ENCODE data around the gene CLDN14. TPM values are rescaled to one million over a fixed set of nuclear protein-coding genes. Genes with fewer than 3 reads are reported as not detected.

CLDN14 gene
- total RNA-seq, 1 experiment from 2014 or later: 8.9 TPM

DNA sequence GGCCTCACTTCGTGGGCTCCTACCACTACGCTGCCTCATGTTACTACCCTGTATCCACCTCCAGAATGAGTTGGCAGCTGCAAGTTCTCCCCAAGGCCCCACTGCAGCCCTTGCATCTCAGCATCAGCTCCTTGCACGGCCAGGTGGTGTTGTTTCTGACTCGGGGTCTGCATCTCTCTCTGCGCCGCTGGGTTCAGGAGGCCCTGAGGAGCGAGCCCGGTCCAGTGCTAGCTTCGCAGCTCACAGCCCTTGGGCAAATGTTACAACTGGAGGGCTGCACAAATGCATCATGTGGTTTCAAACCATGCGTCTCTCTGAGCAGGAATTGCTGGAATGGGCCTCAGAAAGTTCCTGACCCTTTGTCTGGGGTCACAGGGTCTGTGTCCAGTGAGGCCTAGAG is 3.2 kb upstream of the CLDN14 start:
- ChIA-PET POLR2A (ENCODE audit: unreplicated experiment) (no interaction called here), CTCF (no interaction called here)

DNA sequence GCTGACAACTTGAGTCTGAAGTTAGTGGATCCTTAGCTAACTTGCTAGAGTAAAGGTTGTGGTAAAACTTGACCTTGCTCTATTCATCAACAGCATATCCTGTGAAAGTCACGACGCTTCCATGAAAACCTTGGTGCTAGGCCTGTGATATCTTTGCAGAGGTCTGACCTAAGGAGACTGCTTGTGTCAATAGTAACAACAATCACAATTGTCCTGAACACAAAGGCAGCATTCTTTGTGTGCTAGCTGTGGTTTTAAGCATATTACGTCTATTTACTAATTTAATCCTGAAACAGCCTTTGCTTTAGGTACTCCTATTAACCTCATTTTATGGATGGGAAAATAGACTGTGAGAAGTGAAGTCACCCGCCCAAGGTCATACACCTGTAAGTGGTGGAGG is 2.8 kb upstream of the CLDN14 start:
- peaks cover 4% of the 10 kb centered on the region for H3F3A ChIP-seq (ENCODE audit: low read length, unreplicated experiment)
- no TSS peak for BruUV-seq (replicated peaks)
- peaks cover 24% of the 10 kb centered on the region for H3K4me1 ChIP-seq (ENCODE audit: insufficient read depth, low read length)
- no peaks in the 10 kb centered on the region for H3K36me3 ChIP-seq (ENCODE audit: low read depth, low read length)
- no peak overlapping the region for H3K9ac ChIP-seq (ENCODE audit: low read length)
- DNase-seq (no peak), ATAC-seq (no peak)
- H3K27me3 ChIP-seq (ENCODE audit: low read length): no peaks in the 10 kb centered on the region
- TF ChIP-seq EZH2phosphoT487 (IDR thresholded peaks at IDR 0.05; ENCODE audit: borderline replicate concordance, low read length) (no peak), EZH2 (IDR thresholded peaks at IDR 0.05; ENCODE audit: low read length, unreplicated experiment) (no peak)
- TF ChIP-seq, protein P1, sequence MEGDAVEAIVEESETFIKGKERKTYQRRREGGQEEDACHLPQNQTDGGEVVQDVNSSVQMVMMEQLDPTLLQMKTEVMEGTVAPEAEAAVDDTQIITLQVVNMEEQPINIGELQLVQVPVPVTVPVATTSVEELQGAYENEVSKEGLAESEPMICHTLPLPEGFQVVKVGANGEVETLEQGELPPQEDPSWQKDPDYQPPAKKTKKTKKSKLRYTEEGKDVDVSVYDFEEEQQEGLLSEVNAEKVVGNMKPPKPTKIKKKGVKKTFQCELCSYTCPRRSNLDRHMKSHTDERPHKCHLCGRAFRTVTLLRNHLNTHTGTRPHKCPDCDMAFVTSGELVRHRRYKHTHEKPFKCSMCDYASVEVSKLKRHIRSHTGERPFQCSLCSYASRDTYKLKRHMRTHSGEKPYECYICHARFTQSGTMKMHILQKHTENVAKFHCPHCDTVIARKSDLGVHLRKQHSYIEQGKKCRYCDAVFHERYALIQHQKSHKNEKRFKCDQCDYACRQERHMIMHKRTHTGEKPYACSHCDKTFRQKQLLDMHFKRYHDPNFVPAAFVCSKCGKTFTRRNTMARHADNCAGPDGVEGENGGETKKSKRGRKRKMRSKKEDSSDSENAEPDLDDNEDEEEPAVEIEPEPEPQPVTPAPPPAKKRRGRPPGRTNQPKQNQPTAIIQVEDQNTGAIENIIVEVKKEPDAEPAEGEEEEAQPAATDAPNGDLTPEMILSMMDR (conservative IDR thresholded peaks at IDR 0.05; ENCODE audit: low read depth, low read length): no peak
- H3K27ac ChIP-seq (ENCODE audit: low read length): no peak overlapping the region
- ChIA-PET POLR2A (ENCODE audit: unreplicated experiment) (no interaction called here), CTCF (no interaction called here)
- no peaks in the 10 kb centered on the region for H3K9me2 ChIP-seq (replicated peaks; ENCODE audit: low read length)
- no peak overlapping the region for H2AFZ ChIP-seq (ENCODE audit: low read length)
- H3K4me2 ChIP-seq (ENCODE audit: low read length): no peak overlapping the region
- H3K79me2 ChIP-seq (ENCODE audit: low read length): peaks cover 9% of the 10 kb centered on the region
- intact Hi-C loops (cut with micrococcal nuclease): no loop called here
- H3K9me3 ChIP-seq (ENCODE audit: low read length): no peaks in the 10 kb centered on the region
- H3K4me3 ChIP-seq (ENCODE audit: low read length): no peak overlapping the region
- H4K20me1 ChIP-seq (ENCODE audit: low read length): no peaks in the 10 kb centered on the region

More for the DNA sequence above, 3.2 kb upstream of the CLDN14 start:
- H3K4me1 ChIP-seq (ENCODE audit: insufficient read depth, low read length): peaks cover 23% of the 10 kb centered on the region
- peaks cover 4% of the 10 kb centered on the region for H3F3A ChIP-seq (ENCODE audit: low read length, unreplicated experiment)
- H3K36me3 ChIP-seq (ENCODE audit: low read depth, low read length): no peaks in the 10 kb centered on the region
- peaks cover 9% of the 10 kb centered on the region for H3K79me2 ChIP-seq (ENCODE audit: low read length)
- H3K27me3 ChIP-seq (ENCODE audit: low read length): no peaks in the 10 kb centered on the region
- no peaks in the 10 kb centered on the region for H4K20me1 ChIP-seq (ENCODE audit: low read length)
- no peaks in the 10 kb centered on the region for H3K9me2 ChIP-seq (replicated peaks; ENCODE audit: low read length)
- no peak overlapping the region for H3K4me3 ChIP-seq (ENCODE audit: low read length)
- H3K4me2 ChIP-seq (ENCODE audit: low read length): no peak overlapping the region
- no TSS peak for BruUV-seq (replicated peaks)
- ATAC-seq (no peak), DNase-seq (no peak)
- TF ChIP-seq EZH2phosphoT487 (IDR thresholded peaks at IDR 0.05; ENCODE audit: borderline replicate concordance, low read length) (no peak), EZH2 (IDR thresholded peaks at IDR 0.05; ENCODE audit: low read length, unreplicated experiment) (no peak)
- TF ChIP-seq, protein P1 (conservative IDR thresholded peaks at IDR 0.05; ENCODE audit: low read depth, low read length): no peak
- intact Hi-C loops (cut with micrococcal nuclease): no loop called here
- no peaks in the 10 kb centered on the region for H3K9me3 ChIP-seq (ENCODE audit: low read length)
- no peak overlapping the region for H2AFZ ChIP-seq (ENCODE audit: low read length)
- H3K27ac ChIP-seq (ENCODE audit: low read length): no peak overlapping the region
- no peak overlapping the region for H3K9ac ChIP-seq (ENCODE audit: low read length)

DNA sequence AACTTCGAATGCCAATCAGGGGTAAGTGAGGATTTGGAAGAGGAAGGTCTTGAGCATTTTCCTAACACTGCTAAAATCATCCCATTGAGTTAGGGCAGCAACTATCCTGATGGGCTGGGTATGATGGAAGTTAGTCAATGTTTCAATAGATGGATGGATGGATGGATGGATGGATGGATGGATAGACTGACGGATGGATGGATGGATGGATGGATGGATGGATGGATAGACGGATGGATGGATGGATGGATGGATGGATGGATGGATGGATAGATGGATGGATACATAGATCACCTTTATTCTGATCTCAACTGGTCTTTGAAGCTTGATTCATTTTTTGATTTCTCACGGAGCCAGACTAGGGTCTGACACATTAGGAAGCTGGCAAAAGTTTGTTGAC is 2.3 kb upstream of the CLDN14 start:
- ChIA-PET POLR2A (ENCODE audit: unreplicated experiment) (no interaction called here), CTCF (no interaction called here)
- Histone ChIP-seq H3K36me3 (ENCODE audit: low read depth, low read length) (no peaks in the 10 kb centered on the region), H3K4me3 (ENCODE audit: low read length) (no peak overlapping the region), H4K20me1 (ENCODE audit: low read length) (no peaks in the 10 kb centered on the region), H3K4me1 (ENCODE audit: insufficient read depth, low read length) (peaks cover 24% of the 10 kb centered on the region), H2AFZ (ENCODE audit: low read length) (no peak overlapping the region), H3K79me2 (ENCODE audit: low read length) (peaks cover 9% of the 10 kb centered on the region), H3K9ac (ENCODE audit: low read length) (no peak overlapping the region), H3K4me2 (ENCODE audit: low read length) (no peak overlapping the region), H3K9me3 (ENCODE audit: low read length) (no peaks in the 10 kb centered on the region), H3K27ac (ENCODE audit: low read length) (no peak overlapping the region), H3K27me3 (ENCODE audit: low read length) (no peaks in the 10 kb centered on the region), H3K9me2 (replicated peaks; ENCODE audit: low read length) (no peaks in the 10 kb centered on the region), H3F3A (ENCODE audit: low read length, unreplicated experiment) (peaks cover 4% of the 10 kb centered on the region)
- TF ChIP-seq, protein P1 (conservative IDR thresholded peaks at IDR 0.05; ENCODE audit: low read depth, low read length): no peak
- TF ChIP-seq EZH2 (IDR thresholded peaks at IDR 0.05; ENCODE audit: low read length, unreplicated experiment): no peak
- no peak for TF ChIP-seq EZH2phosphoT487 (IDR thresholded peaks at IDR 0.05; ENCODE audit: borderline replicate concordance, low read length)
- intact Hi-C loops (cut with micrococcal nuclease): no loop called here
- no TSS peak for BruUV-seq (replicated peaks)
- ATAC-seq (no peak), DNase-seq (no peak)
